ENCODE data around the gene MAP2K5.

Gene MAP2K5

DNA sequence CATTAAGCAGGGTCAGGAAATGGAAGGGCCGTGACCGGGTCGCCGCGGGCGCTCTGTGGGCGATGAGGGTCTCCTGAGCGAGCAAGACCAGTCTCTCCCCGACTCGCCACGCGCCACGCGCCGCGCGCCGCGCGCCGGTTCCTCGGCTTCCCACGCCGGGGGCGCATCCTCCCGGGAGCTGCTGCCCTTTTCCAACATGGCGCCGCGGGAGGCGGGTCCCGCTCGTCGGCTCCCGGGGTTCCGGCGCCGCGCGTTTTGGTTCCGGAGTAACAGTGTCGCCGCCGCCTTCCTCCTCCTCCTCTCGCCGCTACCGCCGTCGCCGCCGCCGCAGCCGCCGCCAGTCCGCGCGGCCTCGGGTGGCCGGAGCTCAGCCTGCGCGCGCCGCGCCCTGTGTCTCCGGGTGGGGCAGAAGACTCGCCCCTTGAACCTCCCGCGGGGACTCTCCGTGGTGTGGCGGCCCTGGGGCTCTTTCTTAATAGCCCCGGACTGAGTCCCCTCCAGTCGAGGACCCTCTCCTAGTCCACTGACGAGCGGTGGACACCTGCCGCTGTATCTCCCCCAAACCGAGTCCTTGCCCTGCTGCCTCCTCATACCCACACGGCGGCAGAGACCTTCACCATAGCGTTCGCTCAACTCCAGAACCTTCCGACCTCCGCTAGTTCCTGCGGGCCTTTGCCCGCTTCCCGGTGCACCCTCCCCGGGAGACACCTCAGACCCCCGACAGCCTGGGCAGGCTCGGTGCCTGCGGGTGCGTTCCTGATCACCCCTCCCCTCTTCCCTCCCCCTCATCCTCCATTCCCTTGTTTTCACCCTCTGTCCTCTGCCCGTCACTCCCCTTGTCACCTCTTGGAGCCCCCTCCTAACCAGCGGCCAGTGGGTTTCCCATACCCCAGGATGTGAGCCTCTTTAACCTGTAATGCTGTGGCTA lies at the start of gene MAP2K5:
Gene MAP2K5 (plus strand): TSS at position 284 of the 928 bp plus-strand sequence. CDS start 633 bp downstream, at position 917.
- Histone ChIP-seq H3K4me3 (peak within 1 kb of the TSS; percentile 99), H3K36me3 (ENCODE audit: insufficient read depth, low read length) (peaks cover 12% of the 10 kb centered on the region), H3K9me3 (ENCODE audit: low read depth, low read length) (no peaks in the 10 kb centered on the region), H3K27ac (peak within 1 kb of the TSS; percentile 81), H3K9ac (ENCODE audit: insufficient read length) (peak within 1 kb of the TSS; percentile 92)
- no peak for DNase-seq (ENCODE audit: low read depth, low spot score)
- TF ChIP-seq POLR2AphosphoS5 (IDR thresholded peaks at IDR 0.05; ENCODE audit: borderline replicate concordance, low read depth, low read length) (peak; percentile 84), FOXP2 (optimal IDR thresholded peaks at IDR 0.05; ENCODE audit: control extremely low read depth, extremely low read length, insufficient read depth) (no peak)

DNA sequence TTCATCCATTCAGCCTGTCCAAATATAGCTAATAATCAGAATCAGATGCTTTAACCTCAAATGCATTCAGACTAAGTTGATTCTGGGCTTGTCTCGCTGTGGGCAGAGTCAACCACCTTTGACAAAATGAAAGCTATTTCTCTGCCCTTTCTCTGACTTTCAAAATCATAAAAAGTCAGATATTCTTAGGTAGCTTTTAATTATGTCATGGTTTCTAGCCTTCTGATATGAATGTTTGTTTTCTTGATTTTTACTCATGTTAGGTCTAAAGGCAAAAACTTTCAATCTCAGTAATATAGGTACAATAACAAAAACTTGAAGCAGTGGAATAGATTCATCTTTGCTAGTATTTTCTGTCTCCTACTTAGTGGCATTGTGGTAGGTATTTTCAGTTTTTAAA lies 46.9 kb upstream of the MAP2K5 start:
- Histone ChIP-seq H3K36me3 (ENCODE audit: insufficient read depth, low read length) (no peaks in the 10 kb centered on the region), H3K9ac (ENCODE audit: insufficient read length) (no peak overlapping the region), H3K27ac (no peak overlapping the region), H3K9me3 (ENCODE audit: low read depth, low read length) (no peaks in the 10 kb centered on the region), H3K4me3 (no peak overlapping the region)
- TF ChIP-seq FOXP2 (optimal IDR thresholded peaks at IDR 0.05; ENCODE audit: control extremely low read depth, extremely low read length, insufficient read depth): no peak
- no peak for TF ChIP-seq EZH2 (IDR thresholded peaks at IDR 0.05)
- TF ChIP-seq POLR2AphosphoS5 (IDR thresholded peaks at IDR 0.05; ENCODE audit: borderline replicate concordance, low read depth, low read length): no peak
- no peak for DNase-seq (ENCODE audit: low read depth, low spot score)

DNA sequence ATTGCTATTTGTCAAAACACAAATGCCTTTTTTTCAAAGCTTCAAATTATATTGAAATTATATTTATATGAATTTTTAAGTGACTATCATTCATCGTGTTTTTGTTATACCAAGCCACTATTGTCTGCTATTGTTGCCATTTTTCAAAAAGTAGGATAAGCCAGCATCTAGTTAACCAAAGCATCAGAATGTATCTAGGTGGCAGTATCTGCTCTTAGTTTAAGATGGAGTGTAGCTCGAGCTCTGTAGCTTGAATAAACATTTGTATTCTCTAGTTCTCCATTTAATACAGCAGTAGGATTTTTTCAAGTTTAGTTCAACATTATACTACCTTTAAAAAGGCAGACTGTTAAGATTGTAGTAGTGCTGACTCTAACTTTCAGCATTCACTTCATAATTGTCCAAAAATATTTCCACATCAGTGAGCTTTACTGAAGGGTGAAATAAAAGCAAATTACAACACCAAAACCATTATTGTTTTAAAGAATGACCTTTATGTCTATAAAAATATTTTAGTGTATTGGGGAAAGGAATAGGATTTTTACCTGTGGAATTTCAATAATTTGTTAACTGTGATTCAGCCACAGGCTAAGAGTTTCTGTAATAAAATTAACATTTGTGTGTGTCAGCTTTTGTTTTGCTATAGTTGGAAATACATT lies 41.2 kb upstream of the MAP2K5 start:
- no peak overlapping the region for H3K27ac ChIP-seq
- no peaks in the 10 kb centered on the region for H3K9me3 ChIP-seq (ENCODE audit: low read depth, low read length)
- no peak for DNase-seq (ENCODE audit: low read depth, low spot score)
- H3K36me3 ChIP-seq (ENCODE audit: insufficient read depth, low read length): no peaks in the 10 kb centered on the region
- no peak for TF ChIP-seq FOXP2 (optimal IDR thresholded peaks at IDR 0.05; ENCODE audit: control extremely low read depth, extremely low read length, insufficient read depth)
- no peak for TF ChIP-seq POLR2AphosphoS5 (IDR thresholded peaks at IDR 0.05; ENCODE audit: borderline replicate concordance, low read depth, low read length)
- no peak for TF ChIP-seq EZH2 (IDR thresholded peaks at IDR 0.05)
- H3K4me3 ChIP-seq: no peak overlapping the region
- peak overlapping the region; percentile 29 for H3K9ac ChIP-seq (ENCODE audit: insufficient read length)

DNA sequence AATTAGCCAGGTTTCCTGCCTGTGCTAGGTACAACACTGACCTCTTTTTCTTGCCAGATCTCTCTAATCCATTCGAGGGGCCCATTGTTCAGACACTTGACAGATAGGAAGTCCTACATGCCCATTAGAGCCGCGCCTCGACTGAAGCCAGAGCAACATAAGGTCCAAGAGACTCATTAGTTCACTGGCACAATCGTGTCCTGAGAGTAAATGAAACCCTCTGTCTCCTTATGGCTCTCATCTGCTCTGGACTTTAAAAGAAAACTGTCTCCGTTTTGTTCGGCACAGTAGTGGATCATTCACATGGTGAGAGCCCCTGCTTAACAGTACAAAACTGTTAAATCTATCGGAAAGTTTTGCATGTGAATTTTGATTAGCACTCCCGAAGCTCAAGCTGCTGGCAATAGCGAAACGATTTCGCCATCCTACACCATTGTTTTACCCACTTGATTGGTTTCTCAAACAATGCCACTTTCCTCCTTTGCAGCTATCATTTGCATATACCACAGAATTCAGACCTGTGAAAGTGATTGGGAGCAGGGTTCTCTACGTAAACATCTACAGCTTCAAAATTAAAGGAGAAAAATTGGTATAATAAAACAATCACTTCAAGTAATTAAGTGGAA lies 40.6 kb upstream of the MAP2K5 start:
- no peaks in the 10 kb centered on the region for H3K36me3 ChIP-seq (ENCODE audit: insufficient read depth, low read length)
- H3K4me3 ChIP-seq: 0 out of 2 replicates have a peak overlapping the region, but pooled peaks have one; percentile 13
- H3K9ac ChIP-seq (ENCODE audit: insufficient read length): peak overlapping the region; percentile 29
- no peak for TF ChIP-seq EZH2 (IDR thresholded peaks at IDR 0.05)
- no peak for TF ChIP-seq FOXP2 (optimal IDR thresholded peaks at IDR 0.05; ENCODE audit: control extremely low read depth, extremely low read length, insufficient read depth)
- no peak for TF ChIP-seq POLR2AphosphoS5 (IDR thresholded peaks at IDR 0.05; ENCODE audit: borderline replicate concordance, low read depth, low read length)
- H3K9me3 ChIP-seq (ENCODE audit: low read depth, low read length): no peaks in the 10 kb centered on the region
- no peak for DNase-seq (ENCODE audit: low read depth, low spot score)
- H3K27ac ChIP-seq: no peak overlapping the region

GRCh38 chr15:67504056-67504455 lies 38.4 kb upstream of the MAP2K5 start:
- TF ChIP-seq EZH2 (IDR thresholded peaks at IDR 0.05) (no peak), POLR2AphosphoS5 (IDR thresholded peaks at IDR 0.05; ENCODE audit: borderline replicate concordance, low read depth, low read length) (no peak), FOXP2 (optimal IDR thresholded peaks at IDR 0.05; ENCODE audit: control extremely low read depth, extremely low read length, insufficient read depth) (no peak)
- Histone ChIP-seq H3K4me3 (no peak overlapping the region), H3K9ac (ENCODE audit: insufficient read length) (no peak overlapping the region), H3K9me3 (ENCODE audit: low read depth, low read length) (no peaks in the 10 kb centered on the region), H3K27ac (no peak overlapping the region), H3K36me3 (ENCODE audit: insufficient read depth, low read length) (no peaks in the 10 kb centered on the region)
- DNase-seq (ENCODE audit: low read depth, low spot score): no peak

DNA sequence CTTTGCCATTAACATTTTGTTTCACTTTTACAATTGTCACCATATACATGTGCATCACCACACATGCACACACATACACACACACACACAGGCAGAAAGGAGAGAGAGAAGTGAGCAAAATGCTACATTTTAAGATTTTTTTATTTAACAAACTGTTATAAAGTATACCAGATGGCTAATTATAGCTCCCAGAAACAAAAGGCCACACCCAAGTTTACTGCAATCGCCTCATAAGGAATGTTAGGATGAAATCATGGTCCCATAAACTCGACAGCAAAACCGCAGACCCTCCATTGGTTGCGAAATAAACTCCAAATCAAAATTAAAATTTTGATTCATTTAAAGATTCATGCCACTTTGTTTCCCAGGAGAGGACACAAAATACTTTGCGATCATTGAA lies 37.7 kb upstream of the MAP2K5 start:
- no peak for TF ChIP-seq POLR2AphosphoS5 (IDR thresholded peaks at IDR 0.05; ENCODE audit: borderline replicate concordance, low read depth, low read length)
- TF ChIP-seq FOXP2 (optimal IDR thresholded peaks at IDR 0.05; ENCODE audit: control extremely low read depth, extremely low read length, insufficient read depth): no peak
- no peak for TF ChIP-seq EZH2 (IDR thresholded peaks at IDR 0.05)
- no peak overlapping the region for H3K27ac ChIP-seq

DNA sequence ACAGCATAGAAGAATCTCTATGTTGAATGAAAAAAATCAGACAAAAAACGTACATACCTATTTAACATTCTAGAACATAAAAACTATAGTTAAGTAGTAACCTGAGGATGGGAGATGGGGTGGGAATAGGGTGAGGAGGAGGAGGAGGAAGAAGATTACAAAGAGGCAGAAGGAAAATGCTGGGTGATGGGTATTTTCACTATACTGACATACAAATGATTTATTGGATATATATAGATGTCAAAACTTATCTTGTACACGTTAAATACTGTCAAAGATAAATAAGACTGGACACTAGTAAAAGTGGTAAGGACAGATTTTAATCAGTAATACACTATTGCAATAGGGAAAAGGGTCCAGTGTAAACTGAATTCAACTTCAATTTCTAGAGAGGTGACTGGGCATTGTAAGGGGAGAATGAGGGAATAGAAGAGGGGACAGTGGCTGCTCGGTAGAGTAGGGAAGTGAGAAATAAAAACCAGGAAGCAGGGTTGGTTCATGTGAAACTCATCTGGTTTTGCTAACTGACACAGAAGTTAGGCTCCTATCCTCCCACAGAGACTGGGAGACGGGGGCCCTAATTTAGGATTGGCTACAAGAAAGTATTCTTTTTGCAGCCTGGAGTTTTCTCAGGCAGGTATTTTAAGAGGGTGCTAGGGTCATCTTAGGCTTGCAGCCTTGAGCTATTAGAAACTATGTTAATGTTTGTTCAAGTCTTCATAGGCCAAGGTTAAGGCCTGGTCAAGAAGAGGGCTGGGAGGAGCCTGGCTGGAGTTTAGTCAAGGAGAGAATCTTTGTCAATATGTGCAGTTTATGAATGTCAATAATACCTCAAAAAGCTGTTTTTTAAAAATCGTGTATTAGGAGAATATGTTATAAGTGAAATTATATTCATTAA lies 36.6 kb upstream of the MAP2K5 start:
- no peaks in the 10 kb centered on the region for H3K36me3 ChIP-seq (ENCODE audit: insufficient read depth, low read length)
- H3K27ac ChIP-seq: no peak overlapping the region
- no peak overlapping the region for H3K4me3 ChIP-seq
- no peak overlapping the region for H3K9ac ChIP-seq (ENCODE audit: insufficient read length)
- no peak for DNase-seq (ENCODE audit: low read depth, low spot score)
- no peaks in the 10 kb centered on the region for H3K9me3 ChIP-seq (ENCODE audit: low read depth, low read length)
- TF ChIP-seq FOXP2 (optimal IDR thresholded peaks at IDR 0.05; ENCODE audit: control extremely low read depth, extremely low read length, insufficient read depth) (no peak), EZH2 (IDR thresholded peaks at IDR 0.05) (no peak), POLR2AphosphoS5 (IDR thresholded peaks at IDR 0.05; ENCODE audit: borderline replicate concordance, low read depth, low read length) (no peak)

More for the DNA sequence above, 37.7 kb upstream of the MAP2K5 start:
- no peak for DNase-seq (ENCODE audit: low read depth, low spot score)
- peak overlapping the region; percentile 4; the same call in 1 of the 2 replicates for H3K4me3 ChIP-seq
- H3K36me3 ChIP-seq (ENCODE audit: insufficient read depth, low read length): no peaks in the 10 kb centered on the region
- no peak overlapping the region for H3K9ac ChIP-seq (ENCODE audit: insufficient read length)
- no peaks in the 10 kb centered on the region for H3K9me3 ChIP-seq (ENCODE audit: low read depth, low read length)

All from SK-N-MC (cell line).